Activated naive CD4-positive, alpha-beta T cell treated with anti-CD3 and anti-CD28 coated beads, Interleukin-2, amount 10 ng/mL, durations not matched to agents 7 days and 5 days (primary cell): Measurements from ENCODE around the gene TMEM198.

ENCODE experiments used
- CTCF ChIA-PET: fragments of 350-600 bp; sonication (Branson Sonifier 250); formaldehyde crosslinking; loops from one replicate; lab custom pipeline; 2021; ENCODE audit warnings: antibody characterized with exemption; lab: Charles Lee
- DNase-seq: peaks from one replicate; pipeline ENCODE4 v3.0.0-alpha.2; 2020
- H3K27ac Mint-ChIP-seq: one replicate; pipeline ENCODE4 v1.8.0; 2021; ENCODE audit warnings: mild to moderate bottlenecking, moderate library complexity, mixed read lengths
- H3K27me3 Mint-ChIP-seq: one replicate; pipeline ENCODE4 v1.8.0; 2021; ENCODE audit warnings: mild to moderate bottlenecking, mixed read lengths
- H3K36me3 Mint-ChIP-seq: one replicate; pipeline ENCODE4 v1.8.0; 2021; ENCODE audit warnings: mixed read lengths
- H3K4me1 Mint-ChIP-seq: one replicate; pipeline ENCODE4 v1.8.0; 2021; ENCODE audit warnings: mixed read lengths
- H3K4me3 Mint-ChIP-seq: one replicate; pipeline ENCODE4 v1.8.0; 2021; ENCODE audit warnings: mild to moderate bottlenecking, moderate library complexity, mixed read lengths
- H3K9me3 Mint-ChIP-seq: one replicate; pipeline ENCODE4 v1.8.0; 2021; ENCODE audit warnings: mixed read lengths

Gene TMEM198

GRCh38 chr2:219571311-219572236, 27.7 kb downstream of the TMEM198 start, which contains the start of gene OBSL1:
TSS of gene OBSL1 (minus strand) at chr2:219571539. CDS start at chr2:219571232, 307 bp downstream.
- Mint-ChIP-seq H3K9me3 (no peaks in the 10 kb centered on the region), H3K4me3 (no peak within 1 kb of the TSS), H3K27me3 (peaks cover 92% of the 10 kb centered on the region), H3K27ac (no peak within 1 kb of the TSS), H3K4me1 (peaks cover 3% of the 10 kb centered on the region), H3K36me3 (no peaks in the 10 kb centered on the region)
- no peak for DNase-seq
- CTCF ChIA-PET: interaction anchor here (1.5 to 1.6 kb wide), 3 partner anchors 12 to 71 kb away, joined by 3 to 7 read pairs (median 4); no protein-coding TSS in a partner anchor

DNA sequence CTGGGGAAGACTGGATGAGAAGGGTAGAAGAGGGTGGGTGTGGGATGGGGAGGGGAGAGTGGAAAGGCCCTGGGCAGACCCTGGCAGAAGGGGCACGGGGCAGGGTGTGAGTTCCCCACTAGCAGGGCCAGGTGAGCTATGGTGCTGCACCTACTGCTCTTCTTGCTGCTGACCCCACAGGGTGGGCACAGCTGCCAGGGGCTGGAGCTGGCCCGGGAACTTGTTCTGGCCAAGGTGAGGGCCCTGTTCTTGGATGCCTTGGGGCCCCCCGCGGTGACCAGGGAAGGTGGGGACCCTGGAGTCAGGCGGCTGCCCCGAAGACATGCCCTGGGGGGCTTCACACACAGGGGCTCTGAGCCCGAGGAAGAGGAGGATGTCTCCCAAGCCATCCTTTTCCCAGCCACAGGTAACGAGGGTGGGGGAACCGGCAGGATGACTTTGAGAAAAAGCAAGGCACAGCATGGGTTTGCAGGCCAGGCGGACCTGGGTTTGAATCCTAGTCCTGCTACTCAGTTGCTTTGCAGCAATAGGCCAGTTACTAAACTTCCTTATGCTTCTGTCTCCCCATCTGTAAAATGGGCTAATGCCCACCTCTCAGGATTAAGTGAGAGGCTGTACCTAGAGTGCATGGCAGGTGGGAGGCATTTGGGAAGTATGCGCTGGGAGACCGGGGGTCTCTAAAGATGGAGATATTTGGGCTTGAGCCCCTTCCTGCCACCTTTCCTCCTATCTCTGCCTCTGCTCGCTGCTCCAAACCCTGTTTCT, 28.6 kb downstream of the TMEM198 start, which contains the start of gene INHA:
Gene INHA (plus strand): TSS at position 74 of the 765 bp plus-strand sequence. CDS start 65 bp downstream, at position 139.
- H3K27me3 Mint-ChIP-seq: peaks cover 94% of the 10 kb centered on the region

GRCh38 chr2:219573166-219573565, 29.3 kb downstream of the TMEM198 start:
- H3K4me3 Mint-ChIP-seq: no peak overlapping the region

More for the DNA sequence above, 28.6 kb downstream of the TMEM198 start, which contains the start of gene INHA:
- CTCF ChIA-PET: interaction anchor here (1.6 kb wide), 1 partner anchor 17 kb away, joined by 3 read pairs; no protein-coding TSS in a partner anchor
- Mint-ChIP-seq H3K27ac (no peak within 1 kb of the TSS), H3K36me3 (no peaks in the 10 kb centered on the region), H3K4me3 (no peak within 1 kb of the TSS), H3K9me3 (no peaks in the 10 kb centered on the region), H3K4me1 (peaks cover 3% of the 10 kb centered on the region)
- DNase-seq: no peak

GRCh38 chr2:219574484-219575311, 30.9 kb downstream of the TMEM198 start:
- no peak for DNase-seq
- H3K4me3 Mint-ChIP-seq: no peak overlapping the region
- peaks cover 2% of the 10 kb centered on the region for H3K4me1 Mint-ChIP-seq
- H3K27me3 Mint-ChIP-seq: peaks cover 85% of the 10 kb centered on the region
- no peak overlapping the region for H3K27ac Mint-ChIP-seq
- H3K9me3 Mint-ChIP-seq: no peaks in the 10 kb centered on the region
- CTCF ChIA-PET: interaction anchor here (1.0 to 1.7 kb wide), 2 partner anchors 15 to 68 kb away, joined by 3 to 8 read pairs; no protein-coding TSS in a partner anchor
- no peaks in the 10 kb centered on the region for H3K36me3 Mint-ChIP-seq

More at GRCh38 chr2:219573166-219573565, 29.3 kb downstream of the TMEM198 start:
- Mint-ChIP-seq H3K27me3 (peaks cover 88% of the 10 kb centered on the region), H3K36me3 (no peaks in the 10 kb centered on the region), H3K9me3 (no peaks in the 10 kb centered on the region), H3K27ac (no peak overlapping the region), H3K4me1 (peaks cover 3% of the 10 kb centered on the region)
- no peak for DNase-seq
- CTCF ChIA-PET: interaction anchor here (1.6 to 1.7 kb wide), 2 partner anchors 13 to 18 kb away, joined by 3 to 8 read pairs; no protein-coding TSS in a partner anchor

GRCh38 chr2:219575566-219576504, 32.0 kb downstream of the TMEM198 start:
- H3K4me1 Mint-ChIP-seq: no peaks in the 10 kb centered on the region
- DNase-seq: no peak
- peaks cover 75% of the 10 kb centered on the region for H3K27me3 Mint-ChIP-seq
- H3K4me3 Mint-ChIP-seq: no peak overlapping the region
- H3K36me3 Mint-ChIP-seq: no peaks in the 10 kb centered on the region
- no peaks in the 10 kb centered on the region for H3K9me3 Mint-ChIP-seq
- H3K27ac Mint-ChIP-seq: no peak overlapping the region
- CTCF ChIA-PET: interaction anchor here (1.1 kb wide), 1 partner anchor 15 kb away, joined by 3 read pairs; no protein-coding TSS in a partner anchor

GRCh38 chr2:219576505-219577388, 32.9 kb downstream of the TMEM198 start:
- Mint-ChIP-seq H3K27me3 (peaks cover 68% of the 10 kb centered on the region), H3K9me3 (no peaks in the 10 kb centered on the region), H3K36me3 (no peaks in the 10 kb centered on the region), H3K4me1 (no peaks in the 10 kb centered on the region), H3K27ac (peak overlapping the region; percentile 67), H3K4me3 (no peak overlapping the region)
- DNase-seq: no peak
- CTCF ChIA-PET: interaction anchor here (1.1 kb wide), 1 partner anchor 16 kb away, joined by 3 read pairs; no protein-coding TSS in a partner anchor

GRCh38 chr2:219578811-219579613, 35.2 kb downstream of the TMEM198 start:
- CTCF ChIA-PET: no interaction called here
- Mint-ChIP-seq H3K27me3 (peaks cover 46% of the 10 kb centered on the region), H3K36me3 (no peaks in the 10 kb centered on the region)

GRCh38 chr2:219581346-219581745, 37.5 kb downstream of the TMEM198 start:
- no peak for DNase-seq
- peaks cover 27% of the 10 kb centered on the region for H3K27me3 Mint-ChIP-seq
- H3K36me3 Mint-ChIP-seq: no peaks in the 10 kb centered on the region
- CTCF ChIA-PET: no interaction called here
- H3K9me3 Mint-ChIP-seq: no peaks in the 10 kb centered on the region
- no peak overlapping the region for H3K4me3 Mint-ChIP-seq
- H3K27ac Mint-ChIP-seq: no peak overlapping the region
- no peaks in the 10 kb centered on the region for H3K4me1 Mint-ChIP-seq

More at GRCh38 chr2:219578811-219579613, 35.2 kb downstream of the TMEM198 start:
- Mint-ChIP-seq H3K4me3 (no peak overlapping the region), H3K4me1 (no peaks in the 10 kb centered on the region), H3K27ac (no peak overlapping the region), H3K9me3 (no peaks in the 10 kb centered on the region)
- no peak for DNase-seq

DNA sequence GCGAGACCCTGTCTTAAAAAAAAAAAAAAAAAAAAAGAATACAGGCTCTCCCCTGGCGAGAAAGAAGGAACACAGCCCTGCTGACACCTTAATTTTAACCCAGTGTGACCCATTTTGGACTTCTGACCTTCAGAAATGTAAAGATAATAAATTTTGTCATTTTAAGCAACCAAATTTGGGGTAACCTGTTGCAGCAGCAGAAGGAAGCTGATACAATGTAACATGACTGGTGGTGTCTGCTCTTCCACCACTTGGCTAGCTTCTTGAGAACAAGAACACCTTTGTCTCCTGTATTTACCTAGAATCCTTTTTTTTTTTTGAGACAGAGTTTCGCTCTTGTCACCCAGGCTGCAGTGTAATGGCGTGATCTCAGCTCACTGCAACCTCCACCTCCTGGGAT, 47.3 kb downstream of the TMEM198 start:
- CTCF ChIA-PET: interaction anchor here (1.0 to 1.6 kb wide), 2 partner anchors 31 to 120 kb away, joined by 3 to 7 read pairs; no protein-coding TSS in a partner anchor
- Mint-ChIP-seq H3K27ac (no peak overlapping the region), H3K36me3 (no peaks in the 10 kb centered on the region), H3K4me3 (no peak overlapping the region), H3K9me3 (no peaks in the 10 kb centered on the region), H3K27me3 (peaks cover 15% of the 10 kb centered on the region), H3K4me1 (no peaks in the 10 kb centered on the region)
- DNase-seq: no peak

- CTCF ChIA-PET: interaction anchor here (1.3 kb wide), 1 partner anchor 52 kb away, joined by 4 read pairs; no protein-coding TSS in a partner anchor
- Mint-ChIP-seq H3K4me1 (peaks cover 13% of the 10 kb centered on the region), H3K9me3 (no peaks in the 10 kb centered on the region), H3K4me3 (no peak overlapping the region), H3K27me3 (peaks cover 16% of the 10 kb centered on the region), H3K36me3 (no peaks in the 10 kb centered on the region), H3K27ac (no peak overlapping the region)
- no peak for DNase-seq
These were observed 48.9 kb downstream of the TMEM198 start for GRCh38 chr2:219592736-219593135.

- H3K27ac Mint-ChIP-seq: no peak overlapping the region
- no peak for DNase-seq
- H3K4me3 Mint-ChIP-seq: no peak overlapping the region
- peaks cover 20% of the 10 kb centered on the region for H3K27me3 Mint-ChIP-seq
- CTCF ChIA-PET: interaction anchor here (1.3 kb wide), 1 partner anchor 52 kb away, joined by 4 read pairs; no protein-coding TSS in a partner anchor
- no peaks in the 10 kb centered on the region for H3K36me3 Mint-ChIP-seq
- no peaks in the 10 kb centered on the region for H3K9me3 Mint-ChIP-seq
- H3K4me1 Mint-ChIP-seq: peaks cover 16% of the 10 kb centered on the region
These were observed 49.3 kb downstream of the TMEM198 start for GRCh38 chr2:219593154-219593553.
